SJSA1 (cell line): Measurements from ENCODE around the gene ASIP. TPM values are rescaled to one million over a fixed set of nuclear protein-coding genes. Genes with fewer than 3 reads are reported as not detected.

Experiments
- DNase-seq, 2 experiments: peaks; one replicate each; pipeline ENCODE4 v3.0.0-alpha.2; 2015 to 2020; ENCODE audit warnings: low spot score in 2 of 2, low read depth in 1 of 2
- H3K27ac ChIP-seq: fragments of 250-450 bp; sonication (Bioruptor Pico); 2 replicates; pipeline ENCODE4 v1.5.1; 2020; ENCODE audit warnings: mild to moderate bottlenecking, moderate library complexity
- H3K27me3 ChIP-seq: fragments of 250-450 bp; sonication (Bioruptor Pico); replicated peaks from 2 replicates; pipeline ENCODE4 v1.5.1; 2020; ENCODE audit warnings: mild to moderate bottlenecking, moderate library complexity
- H3K36me3 ChIP-seq: fragments of 250-450 bp; sonication (Bioruptor Pico); 2 replicates; pipeline ENCODE4 v1.5.1; 2020; ENCODE audit warnings: mild to moderate bottlenecking
- H3K4me1 ChIP-seq: fragments of 250-450 bp; sonication (Bioruptor Pico); replicated peaks from 2 replicates; pipeline ENCODE4 v1.6.1; 2021; ENCODE audit warnings: mild to moderate bottlenecking
- H3K4me3 ChIP-seq: fragments of 250-450 bp; sonication (Bioruptor Pico); 2 replicates; pipeline ENCODE4 v1.5.1; 2020; ENCODE audit warnings: mild to moderate bottlenecking
- H3K9me3 ChIP-seq: fragments of 250-450 bp; sonication (Bioruptor Pico); replicated peaks from 2 replicates; pipeline ENCODE4 v1.5.1; 2020; ENCODE audit warnings: mild to moderate bottlenecking
- total RNA-seq: library from RNA; depleted of rRNA; stranded (reverse); fragments of >200 nt; shearing (Covaris generic); gene quantifications from 2 replicates; pipeline ENCODE4 v1.2.3, GENCODE V29; 2014

The ASIP gene
- total RNA-seq, 1 experiment from 2014 or later = not detected

DNA sequence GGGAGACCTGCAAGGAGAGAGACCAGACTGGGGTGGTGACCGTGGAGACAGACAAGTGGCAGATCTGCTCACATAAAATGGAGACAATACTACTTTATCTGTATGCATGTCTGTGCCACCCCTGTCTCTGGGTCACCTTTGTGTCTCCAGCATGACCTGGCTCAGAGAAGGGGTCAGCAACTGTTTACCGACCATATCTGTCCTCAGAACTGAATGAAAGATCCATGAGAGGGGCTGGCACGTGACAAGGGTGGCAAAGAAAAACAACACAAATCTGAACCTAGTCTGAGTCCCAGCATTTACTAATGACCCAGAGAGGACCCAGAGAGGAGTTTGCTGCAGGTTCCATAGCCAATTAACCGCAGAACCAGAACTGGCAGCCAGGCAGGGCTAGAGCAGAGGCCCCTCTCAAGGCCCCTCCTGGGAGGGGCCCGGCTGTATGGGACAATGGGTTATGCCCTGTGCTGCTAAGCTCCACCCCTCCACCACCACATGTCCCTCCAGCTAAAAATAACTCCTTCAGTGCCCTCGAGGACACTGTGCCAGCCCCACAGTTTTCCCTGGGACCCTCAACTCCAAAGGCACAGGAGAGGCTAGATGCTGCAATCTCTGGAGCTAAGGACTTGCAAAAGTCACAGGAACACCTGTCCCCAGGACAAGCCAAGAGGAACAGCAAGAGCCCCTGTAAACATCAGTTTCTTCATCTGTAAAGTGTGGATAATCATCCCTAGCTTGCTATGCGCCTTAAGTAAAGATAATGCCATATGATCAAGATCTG, 59.8 kb downstream of the ASIP start:
- no peak for DNase-seq
- Histone ChIP-seq H3K9me3 (no peaks in the 10 kb centered on the region), H3K36me3 (peaks cover 4% of the 10 kb centered on the region), H3K4me3 (no peak overlapping the region), H3K27ac (no peak overlapping the region), H3K27me3 (no peaks in the 10 kb centered on the region), H3K4me1 (peaks cover 24% of the 10 kb centered on the region)

DNA sequence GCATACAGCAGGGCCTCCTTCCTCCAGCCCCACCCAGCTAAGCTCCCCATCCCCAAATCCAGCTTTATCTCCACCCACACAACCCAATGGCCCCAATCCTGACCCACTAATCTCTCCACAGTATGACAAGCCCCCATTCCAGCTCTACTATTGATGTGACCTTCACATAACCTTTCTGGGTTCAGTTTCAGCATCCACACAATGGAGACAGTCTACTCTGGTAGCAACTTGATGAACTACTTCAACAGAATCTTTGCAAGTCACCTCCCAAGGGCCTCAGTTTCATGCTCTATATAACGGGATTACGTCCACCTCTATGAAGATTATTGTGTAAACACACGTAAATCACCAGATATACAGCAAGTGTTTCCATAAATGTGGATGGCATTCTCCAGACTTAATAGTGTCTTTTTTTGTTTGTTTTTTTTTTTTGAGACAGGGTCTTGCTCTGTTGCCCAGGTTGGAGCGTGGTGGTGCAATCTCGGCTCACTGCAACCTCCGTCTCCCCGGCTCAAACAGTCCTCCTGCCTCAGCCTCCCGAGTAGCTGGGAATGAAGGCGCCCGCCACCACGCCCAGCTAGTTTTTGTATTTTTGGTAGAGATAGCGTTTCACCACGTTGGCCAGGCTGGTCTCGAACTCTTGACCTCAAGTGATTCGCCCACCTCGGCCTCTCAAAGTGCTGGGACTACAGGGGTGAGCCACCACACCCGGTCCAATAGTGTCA, 60.5 kb downstream of the ASIP start:
- no peak for DNase-seq
- peak overlapping the region; percentile 78 for H3K4me3 ChIP-seq
- peaks cover 24% of the 10 kb centered on the region for H3K4me1 ChIP-seq
- H3K36me3 ChIP-seq = peaks cover 4% of the 10 kb centered on the region
- H3K9me3 ChIP-seq = no peaks in the 10 kb centered on the region
- peak overlapping the region; percentile 79; the same call in 1 of the 2 replicates for H3K27ac ChIP-seq
- H3K27me3 ChIP-seq = no peaks in the 10 kb centered on the region

DNA sequence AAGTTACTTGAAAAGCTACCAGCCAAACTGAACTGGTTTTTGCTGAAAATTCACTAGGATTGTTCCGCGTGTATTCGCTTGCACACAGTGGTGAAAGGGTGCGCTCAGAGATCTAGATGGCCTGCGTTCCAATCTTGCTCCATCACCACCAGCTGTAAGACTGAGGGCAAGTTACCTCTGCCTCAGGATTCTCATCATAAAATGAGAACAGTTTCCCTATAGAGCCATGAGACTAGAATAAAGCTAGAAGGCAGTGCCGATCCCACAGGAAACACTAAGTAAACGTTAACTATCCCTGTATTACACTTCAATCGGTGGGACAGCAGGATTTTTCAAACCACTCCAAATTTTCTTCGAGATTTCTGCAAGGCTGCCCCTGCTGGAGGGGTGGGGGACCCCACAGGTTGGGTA, 61.1 kb downstream of the ASIP start:
- H3K4me1 ChIP-seq = peaks cover 24% of the 10 kb centered on the region
- peak overlapping the region; percentile 78 for H3K4me3 ChIP-seq
- peaks cover 4% of the 10 kb centered on the region for H3K36me3 ChIP-seq
- no peaks in the 10 kb centered on the region for H3K27me3 ChIP-seq
- no peak for DNase-seq
- no peaks in the 10 kb centered on the region for H3K9me3 ChIP-seq
- H3K27ac ChIP-seq = peak overlapping the region; percentile 79

DNA sequence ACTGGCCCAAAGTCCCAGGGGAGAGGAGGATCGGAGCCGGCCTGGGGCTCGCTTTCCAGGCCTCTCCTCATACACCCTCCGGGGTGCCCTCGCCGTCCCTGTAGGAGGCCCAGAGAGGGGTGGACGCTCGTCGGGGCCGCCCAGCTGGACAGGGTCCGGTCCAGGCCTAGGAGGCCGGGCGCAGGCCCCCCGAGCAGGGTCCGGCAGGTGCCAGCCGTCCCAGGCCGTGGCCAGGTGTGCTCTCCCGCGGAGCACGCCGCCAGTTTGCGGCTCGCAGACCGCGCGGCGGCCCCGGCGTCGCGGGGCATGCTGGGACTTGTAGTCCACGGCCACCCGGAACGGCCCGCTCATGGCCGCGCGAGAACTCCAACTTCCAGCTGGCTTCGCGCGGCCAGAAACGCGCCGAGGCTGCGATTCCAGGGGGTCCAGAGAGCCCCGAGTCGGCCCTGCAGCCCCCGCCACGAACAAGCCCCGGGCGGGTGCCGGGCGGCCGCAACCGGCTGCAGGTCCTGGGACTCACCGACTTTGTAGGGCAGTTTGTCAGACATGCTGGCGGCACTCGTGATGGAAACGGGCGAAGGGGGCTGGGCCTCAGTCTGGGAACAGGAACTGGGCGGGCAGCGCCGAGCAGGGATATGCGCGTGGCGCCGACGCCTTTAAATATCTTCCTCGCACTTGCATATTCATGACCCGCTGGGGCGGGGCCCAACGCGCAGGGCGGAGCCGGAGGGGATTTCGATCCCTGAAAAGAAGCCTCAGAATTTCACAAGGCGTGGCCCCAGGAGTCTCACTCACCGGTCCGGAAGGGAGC, 61.7 kb downstream of the ASIP start, which contains the start of gene AHCY:
Gene AHCY, minus strand, starts transcription at position 633 of the 811 bp plus-strand sequence. Its CDS starts 85 bp downstream, at position 548.
- Histone ChIP-seq H3K9me3 (no peaks in the 10 kb centered on the region), H3K4me1 (peaks cover 24% of the 10 kb centered on the region)

DNA sequence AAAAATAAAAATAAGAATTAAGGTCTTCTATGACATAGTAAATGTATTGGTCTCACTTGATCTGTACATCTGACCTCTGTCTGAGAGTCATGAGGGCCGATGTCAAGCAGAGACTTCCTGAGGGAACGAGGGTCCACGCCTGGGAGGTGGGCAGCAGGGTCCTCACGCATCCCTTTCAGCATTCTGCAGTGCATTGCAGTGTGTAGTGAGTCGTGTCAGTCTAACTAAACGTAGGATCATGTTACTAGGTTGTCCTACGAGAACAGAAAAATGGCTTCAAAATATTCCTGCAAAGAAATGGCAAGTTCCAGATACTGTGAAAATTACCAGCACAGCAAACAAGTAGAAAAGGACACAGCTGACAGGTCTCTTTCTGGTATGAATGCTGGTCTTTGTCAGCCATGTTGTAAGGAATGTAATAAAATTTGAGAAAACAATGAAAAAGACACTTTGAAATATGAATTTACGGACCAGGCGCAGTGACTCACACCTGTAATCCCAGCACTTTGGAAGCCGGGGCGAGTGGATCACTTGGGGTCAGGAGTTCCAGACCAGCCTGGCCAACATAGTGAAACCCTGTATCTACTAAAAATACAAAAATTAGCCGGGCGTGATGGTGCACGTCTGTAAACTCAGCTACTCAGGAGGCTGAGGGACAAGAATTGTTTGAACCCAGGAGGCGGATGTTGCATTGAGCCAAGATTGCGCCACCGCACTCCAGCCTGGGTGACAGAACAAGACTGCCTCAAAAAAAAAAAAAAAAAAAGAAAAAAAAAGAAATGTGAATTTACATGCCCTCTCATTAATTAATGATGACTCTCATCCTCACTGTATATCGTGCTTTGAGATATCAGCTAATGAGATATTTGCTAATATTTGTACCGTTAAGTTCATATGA, 64.4 kb downstream of the ASIP start:
- no peak overlapping the region for H3K27ac ChIP-seq
- no peak overlapping the region for H3K4me3 ChIP-seq
- no peaks in the 10 kb centered on the region for H3K9me3 ChIP-seq
- H3K4me1 ChIP-seq = peaks cover 20% of the 10 kb centered on the region
- H3K27me3 ChIP-seq = no peaks in the 10 kb centered on the region
- DNase-seq = no peak
- H3K36me3 ChIP-seq = peaks cover 4% of the 10 kb centered on the region

More for the DNA sequence above, 61.7 kb downstream of the ASIP start, which contains the start of gene AHCY:
- Histone ChIP-seq H3K4me3 (peak within 1 kb of the TSS; percentile 78), H3K36me3 (peaks cover 4% of the 10 kb centered on the region), H3K27me3 (no peaks in the 10 kb centered on the region), H3K27ac (peak within 1 kb of the TSS; percentile 79)
- DNase-seq = peak; percentile 97 to 98

DNA sequence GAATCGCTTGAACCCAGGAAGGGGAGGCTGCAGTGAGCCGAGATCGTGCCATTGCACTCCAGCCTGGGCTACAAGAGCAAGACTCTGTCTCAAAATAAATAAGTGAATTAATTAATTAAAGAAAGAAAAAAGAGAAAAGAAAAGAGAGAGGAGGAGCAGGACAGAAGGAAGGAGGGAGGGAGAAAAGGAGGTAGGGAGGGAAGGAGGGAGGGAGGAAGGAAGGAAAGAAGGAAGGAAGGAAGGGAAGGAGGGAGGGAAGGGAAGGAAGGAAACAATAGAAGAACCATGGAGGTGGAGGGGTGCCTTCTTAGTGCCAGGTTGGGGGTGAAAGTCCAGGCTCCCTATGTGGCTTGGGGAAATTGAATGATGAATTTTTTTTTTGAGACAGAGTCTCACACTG, 68.5 kb downstream of the ASIP start:
- Histone ChIP-seq H3K36me3 (no peaks in the 10 kb centered on the region), H3K9me3 (no peaks in the 10 kb centered on the region), H3K27me3 (no peaks in the 10 kb centered on the region), H3K4me1 (peaks cover 9% of the 10 kb centered on the region), H3K4me3 (no peak overlapping the region), H3K27ac (no peak overlapping the region)
- DNase-seq = no peak

DNA sequence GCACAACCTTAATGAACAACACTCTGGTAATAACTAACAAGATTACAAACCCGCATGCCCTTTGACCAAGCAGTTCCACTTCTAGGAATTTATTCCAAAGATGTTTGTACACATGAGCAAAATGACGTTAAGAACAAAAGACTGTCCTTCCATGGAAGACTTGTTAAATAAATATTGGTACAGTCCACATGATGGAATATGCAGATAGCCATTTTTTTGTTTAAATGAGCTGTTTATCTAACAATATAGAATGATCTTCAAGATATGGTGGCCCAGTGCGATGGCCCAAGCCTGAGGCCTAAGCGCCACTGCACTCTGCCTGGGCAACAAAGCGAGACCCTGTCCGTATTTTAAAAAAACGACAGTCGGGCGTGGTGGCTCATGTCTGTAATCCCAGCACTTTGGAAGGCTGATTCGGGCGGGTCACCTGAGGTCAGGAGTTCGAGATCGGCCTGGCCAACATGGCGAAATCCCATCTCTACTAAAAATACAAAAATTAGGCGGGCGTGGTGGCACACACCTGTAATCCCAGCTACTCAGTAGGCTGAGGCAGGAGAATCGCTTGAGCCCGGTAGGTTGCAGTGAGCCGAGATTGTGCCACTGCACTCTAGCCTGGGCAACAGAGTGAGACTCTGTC, 69.4 kb downstream of the ASIP start:
- Histone ChIP-seq H3K27ac (no peak overlapping the region), H3K4me3 (no peak overlapping the region), H3K9me3 (no peaks in the 10 kb centered on the region), H3K27me3 (no peaks in the 10 kb centered on the region), H3K4me1 (peaks cover 11% of the 10 kb centered on the region), H3K36me3 (no peaks in the 10 kb centered on the region)
- no peak for DNase-seq

DNA sequence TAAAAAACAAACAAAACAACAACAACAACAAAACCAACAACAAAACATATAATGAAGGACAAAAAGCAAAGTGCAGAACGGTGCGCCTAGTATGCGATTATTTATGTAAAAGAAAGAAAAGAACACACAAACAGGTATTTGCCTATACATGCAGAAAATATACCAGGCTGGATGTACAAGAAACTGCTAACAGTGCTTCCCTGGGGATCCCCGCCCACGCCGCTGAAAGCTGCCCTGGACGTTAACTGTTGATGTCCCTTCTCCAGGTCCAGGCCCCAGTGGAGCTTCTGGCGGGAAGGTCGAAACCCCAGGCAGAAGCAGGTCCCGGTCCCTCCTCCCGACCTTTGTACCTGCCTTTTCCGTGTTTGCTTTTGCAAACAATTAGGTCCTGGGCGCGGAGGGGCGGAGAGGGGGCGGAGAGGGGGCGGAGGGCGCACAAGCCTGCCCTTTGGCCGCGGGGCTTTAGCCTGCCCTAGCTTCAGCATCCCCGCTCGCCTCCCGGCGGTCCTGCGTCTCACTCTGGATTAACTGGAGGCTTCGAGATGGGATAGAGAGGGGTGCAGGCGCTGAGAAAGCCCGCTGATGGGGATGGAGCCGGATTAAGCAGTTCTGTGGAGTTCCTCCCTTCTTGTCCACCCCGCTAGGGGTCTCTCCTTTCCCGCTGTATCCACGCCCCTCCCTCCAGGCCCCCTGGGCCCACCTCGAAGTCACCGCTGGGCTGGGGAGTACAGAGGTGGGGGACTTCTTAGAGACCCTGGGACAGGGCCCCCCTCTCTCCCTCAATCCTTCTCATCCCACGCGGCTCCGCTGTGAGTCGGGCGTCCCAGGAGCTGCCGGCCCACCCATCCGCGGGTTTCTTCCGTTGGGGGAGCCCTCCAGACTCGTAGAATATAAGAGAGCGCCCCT, 70.1 kb downstream of the ASIP start:
- DNase-seq = no peak
- Histone ChIP-seq H3K27ac (no peak overlapping the region), H3K4me1 (peaks cover 19% of the 10 kb centered on the region), H3K9me3 (no peaks in the 10 kb centered on the region), H3K27me3 (no peaks in the 10 kb centered on the region), H3K36me3 (no peaks in the 10 kb centered on the region), H3K4me3 (no peak overlapping the region)

DNA sequence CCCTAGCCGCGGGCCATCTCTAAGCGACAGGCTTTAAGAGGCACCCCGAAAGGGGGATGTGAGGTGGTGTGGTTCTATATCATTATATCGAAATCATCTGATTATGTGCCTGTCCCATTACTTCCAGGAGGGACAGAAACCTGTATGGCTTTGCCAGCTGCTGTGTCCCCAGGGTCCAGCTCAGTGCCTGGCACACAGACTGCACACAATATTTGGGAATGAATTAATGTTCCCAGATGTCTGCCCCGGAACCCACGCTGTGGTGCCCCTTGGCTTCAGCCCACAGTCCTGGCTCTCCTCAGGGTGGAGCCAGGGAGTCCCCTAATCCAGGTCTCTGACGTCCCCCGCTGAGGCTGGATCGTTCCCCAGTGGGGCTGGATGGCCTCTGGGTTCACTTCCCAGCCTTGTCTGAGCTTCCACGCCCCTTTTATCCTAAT, 70.8 kb downstream of the ASIP start:
- Histone ChIP-seq H3K27me3 (no peaks in the 10 kb centered on the region), H3K4me3 (no peak overlapping the region), H3K9me3 (no peaks in the 10 kb centered on the region), H3K27ac (no peak overlapping the region), H3K4me1 (peaks cover 23% of the 10 kb centered on the region), H3K36me3 (no peaks in the 10 kb centered on the region)
- no peak for DNase-seq

DNA sequence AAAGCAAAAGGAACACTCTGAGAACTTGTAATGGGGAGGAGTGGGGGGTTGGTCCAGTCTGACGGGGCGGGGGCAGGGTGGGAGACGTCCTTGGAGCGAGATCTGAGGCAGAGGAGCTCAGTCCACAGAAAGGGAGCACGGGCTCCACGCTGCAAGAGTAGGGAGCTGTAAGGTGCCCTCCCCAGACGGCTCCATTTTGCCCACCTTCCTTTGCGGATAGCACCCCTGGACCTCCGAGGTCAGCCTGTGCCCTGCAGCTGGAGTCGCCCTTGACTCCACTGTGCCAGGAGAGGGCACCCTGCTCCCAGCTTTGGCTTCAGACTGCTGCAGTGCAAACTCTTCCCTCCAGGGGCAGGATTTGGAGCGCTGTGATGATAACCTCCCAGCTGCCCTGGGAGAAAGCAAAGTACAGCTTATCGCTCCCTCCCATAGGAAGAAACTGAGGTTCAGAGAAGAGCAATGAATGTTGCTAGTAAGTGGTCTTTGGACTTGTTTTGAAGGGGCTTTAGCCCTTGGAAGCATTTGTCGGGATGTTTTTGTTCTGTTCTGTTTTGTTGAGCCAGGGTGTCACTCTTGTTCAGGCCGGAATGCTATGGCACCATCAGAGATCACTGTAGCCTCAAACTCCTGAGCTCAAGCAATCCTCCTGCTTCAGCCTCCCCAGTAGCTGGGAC, 71.5 kb downstream of the ASIP start:
- H3K36me3 ChIP-seq = no peaks in the 10 kb centered on the region

DNA sequence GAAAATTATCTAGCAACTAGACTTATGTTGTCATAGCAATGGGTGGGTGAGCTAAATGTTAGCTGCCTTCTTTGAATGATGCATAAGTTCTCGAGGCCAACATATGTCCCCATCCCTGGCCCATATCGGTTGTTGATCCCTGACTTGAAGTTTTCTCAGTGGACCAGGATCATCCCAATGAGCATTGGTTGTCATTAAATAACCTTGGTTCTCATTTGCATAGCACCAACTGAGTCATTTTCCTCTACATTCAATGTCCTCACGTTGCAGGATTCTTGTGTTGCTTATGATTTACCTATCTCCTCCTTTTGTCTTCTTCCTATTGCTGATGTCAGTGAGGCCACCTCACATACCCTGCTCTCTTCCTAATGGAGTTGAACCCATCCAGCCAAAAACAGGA, 74.0 kb downstream of the ASIP start:
- no peaks in the 10 kb centered on the region for H3K9me3 ChIP-seq
- H3K4me3 ChIP-seq = no peak overlapping the region
- no peak for DNase-seq
- H3K4me1 ChIP-seq = peaks cover 23% of the 10 kb centered on the region
- no peaks in the 10 kb centered on the region for H3K36me3 ChIP-seq
- H3K27me3 ChIP-seq = no peaks in the 10 kb centered on the region
- no peak overlapping the region for H3K27ac ChIP-seq

More for the DNA sequence above, 71.5 kb downstream of the ASIP start:
- no peaks in the 10 kb centered on the region for H3K27me3 ChIP-seq
- H3K4me3 ChIP-seq = no peak overlapping the region
- peak; percentile 81 to 90 for DNase-seq
- peaks cover 23% of the 10 kb centered on the region for H3K4me1 ChIP-seq
- no peak overlapping the region for H3K27ac ChIP-seq
- H3K9me3 ChIP-seq = no peaks in the 10 kb centered on the region
